22Rv1 (cell line): ENCODE results near the gene KIF6.

Experiments
- ZFX ChIP-seq: fragments of 450-650 bp; IDR thresholded peaks from 2 replicates; pipeline ENCODE4 v1.6.1; 2017; ENCODE audit warnings: antibody characterized with exemption, borderline replicate concordance
- TF ChIP-seq, protein P1 (sequence below): fragments of 450-650 bp; IDR thresholded peaks from 2 replicates; pipeline ENCODE4 v1.5.1; 2017; ENCODE audit warnings: mild to moderate bottlenecking

- TF ChIP-seq, protein P1, sequence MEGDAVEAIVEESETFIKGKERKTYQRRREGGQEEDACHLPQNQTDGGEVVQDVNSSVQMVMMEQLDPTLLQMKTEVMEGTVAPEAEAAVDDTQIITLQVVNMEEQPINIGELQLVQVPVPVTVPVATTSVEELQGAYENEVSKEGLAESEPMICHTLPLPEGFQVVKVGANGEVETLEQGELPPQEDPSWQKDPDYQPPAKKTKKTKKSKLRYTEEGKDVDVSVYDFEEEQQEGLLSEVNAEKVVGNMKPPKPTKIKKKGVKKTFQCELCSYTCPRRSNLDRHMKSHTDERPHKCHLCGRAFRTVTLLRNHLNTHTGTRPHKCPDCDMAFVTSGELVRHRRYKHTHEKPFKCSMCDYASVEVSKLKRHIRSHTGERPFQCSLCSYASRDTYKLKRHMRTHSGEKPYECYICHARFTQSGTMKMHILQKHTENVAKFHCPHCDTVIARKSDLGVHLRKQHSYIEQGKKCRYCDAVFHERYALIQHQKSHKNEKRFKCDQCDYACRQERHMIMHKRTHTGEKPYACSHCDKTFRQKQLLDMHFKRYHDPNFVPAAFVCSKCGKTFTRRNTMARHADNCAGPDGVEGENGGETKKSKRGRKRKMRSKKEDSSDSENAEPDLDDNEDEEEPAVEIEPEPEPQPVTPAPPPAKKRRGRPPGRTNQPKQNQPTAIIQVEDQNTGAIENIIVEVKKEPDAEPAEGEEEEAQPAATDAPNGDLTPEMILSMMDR: no peak
- no peak for TF ChIP-seq ZFX
Measured at GRCh38 chr6:39688494-39688893, 36.7 kb downstream of the KIF6 start.
